Measurements from ENCODE around the gene TIMM10B. TPM values are rescaled to one million over a fixed set of nuclear protein-coding genes. Genes with fewer than 3 reads are reported as not detected.

TIMM10B gene
- total RNA-seq, 1 experiment from 2014 or later: 22.3 TPM

GRCh38 chr11:6488342-6488741, 7.0 kb downstream of the TIMM10B start:
- H3K9me3 ChIP-seq (ENCODE audit: insufficient read depth, low read depth): no peaks in the 10 kb centered on the region
- no peak for TF ChIP-seq CTCF (conservative IDR thresholded peaks at IDR 0.05)
- TF ChIP-seq EZH2 (IDR thresholded peaks at IDR 0.05; ENCODE audit: low read depth): no peak
- DNase-seq: no peak
- no peaks in the 10 kb centered on the region for H3K9me2 ChIP-seq (ENCODE audit: insufficient read depth)
- 0 out of 2 replicates have a peak, but pooled peaks cover 2% of the 10 kb centered on the region for H4K20me1 ChIP-seq (ENCODE audit: insufficient read depth)
- CTCF ChIA-PET: no interaction called here
- H3K27me3 ChIP-seq (ENCODE audit: insufficient read depth, low read depth): no peaks in the 10 kb centered on the region
- no peak overlapping the region for H2AFZ ChIP-seq
- BruUV-seq (replicated peaks): no TSS peak
- no peaks in the 10 kb centered on the region for H3K4me1 ChIP-seq (replicated peaks; ENCODE audit: insufficient read depth)
- no peaks in the 10 kb centered on the region for H3F3A ChIP-seq (ENCODE audit: insufficient read depth, low read depth)
- POLR2A ChIA-PET (ENCODE audit: unreplicated experiment): no interaction called here
- no peak overlapping the region for H3K27ac ChIP-seq
- peaks cover 10% of the 10 kb centered on the region; the same call in 1 of the 2 replicates for H3K36me3 ChIP-seq (ENCODE audit: low read depth)
- H3K4me2 ChIP-seq: no peak overlapping the region
- H3K79me2 ChIP-seq (ENCODE audit: low read depth): peaks cover 6% of the 10 kb centered on the region; the same call in 1 of the 2 replicates
- no peak overlapping the region for H3K4me3 ChIP-seq
- intact Hi-C loops (cut with micrococcal nuclease; ENCODE audit: unreplicated experiment): no loop called here

GRCh38 chr11:6488821-6489220, 7.5 kb downstream of the TIMM10B start:
- Histone ChIP-seq H3K4me3 (no peak overlapping the region), H3K9me3 (ENCODE audit: insufficient read depth, low read depth) (no peaks in the 10 kb centered on the region), H3K27ac (no peak overlapping the region), H3K27me3 (ENCODE audit: insufficient read depth, low read depth) (no peaks in the 10 kb centered on the region), H3K9me2 (ENCODE audit: insufficient read depth) (no peaks in the 10 kb centered on the region), H3K4me2 (no peak overlapping the region), H4K20me1 (ENCODE audit: insufficient read depth) (0 out of 2 replicates have a peak, but pooled peaks cover 2% of the 10 kb centered on the region), H3F3A (ENCODE audit: insufficient read depth, low read depth) (no peaks in the 10 kb centered on the region), H3K36me3 (ENCODE audit: low read depth) (0 out of 2 replicates have a peak, but pooled peaks cover 6% of the 10 kb centered on the region), H2AFZ (no peak overlapping the region), H3K4me1 (replicated peaks; ENCODE audit: insufficient read depth) (no peaks in the 10 kb centered on the region), H3K79me2 (ENCODE audit: low read depth) (0 out of 2 replicates have a peak, but pooled peaks cover under 1% of the 10 kb centered on the region)
- ChIA-PET POLR2A (ENCODE audit: unreplicated experiment) (no interaction called here), CTCF (no interaction called here)
- intact Hi-C loops (cut with micrococcal nuclease; ENCODE audit: unreplicated experiment): no loop called here
- DNase-seq: no peak
- TF ChIP-seq EZH2 (IDR thresholded peaks at IDR 0.05; ENCODE audit: low read depth) (no peak), CTCF (conservative IDR thresholded peaks at IDR 0.05) (no peak)
- no TSS peak for BruUV-seq (replicated peaks)

GRCh38 chr11:6489306-6489705, 8.0 kb downstream of the TIMM10B start:
- Histone ChIP-seq H4K20me1 (ENCODE audit: insufficient read depth) (0 out of 2 replicates have a peak, but pooled peaks cover 2% of the 10 kb centered on the region), H3F3A (ENCODE audit: insufficient read depth, low read depth) (no peaks in the 10 kb centered on the region), H3K4me2 (no peak overlapping the region), H3K36me3 (ENCODE audit: low read depth) (0 out of 2 replicates have a peak, but pooled peaks cover 6% of the 10 kb centered on the region), H3K27ac (no peak overlapping the region), H3K4me1 (replicated peaks; ENCODE audit: insufficient read depth) (no peaks in the 10 kb centered on the region), H3K4me3 (no peak overlapping the region), H3K27me3 (ENCODE audit: insufficient read depth, low read depth) (no peaks in the 10 kb centered on the region), H3K79me2 (ENCODE audit: low read depth) (no peaks in the 10 kb centered on the region), H3K9me2 (ENCODE audit: insufficient read depth) (no peaks in the 10 kb centered on the region), H2AFZ (no peak overlapping the region), H3K9me3 (ENCODE audit: insufficient read depth, low read depth) (no peaks in the 10 kb centered on the region)
- DNase-seq: no peak
- CTCF ChIA-PET: no interaction called here
- POLR2A ChIA-PET (ENCODE audit: unreplicated experiment): no interaction called here
- intact Hi-C loops (cut with micrococcal nuclease; ENCODE audit: unreplicated experiment): no loop called here
- no peak for TF ChIP-seq EZH2 (IDR thresholded peaks at IDR 0.05; ENCODE audit: low read depth)
- no peak for TF ChIP-seq CTCF (conservative IDR thresholded peaks at IDR 0.05)
- BruUV-seq (replicated peaks): no TSS peak

Data from PC-9 (cell line).